Stomach (tissue), 9 donors: ENCODE data around the gene MAN2C1. TPM values are rescaled to one million over a fixed set of nuclear protein-coding genes. Genes with fewer than 3 reads are reported as not detected.

ENCODE experiments used
- DNase-seq, 2 donors: peaks; one replicate each; pipeline versions ENCODE4 v3.0.0 to v3.0.0-alpha.2; 2013 to 2019
- H3K27ac ChIP-seq, 5 donors: fragments of 200-600 bp in 4 of 5; sonication (generic) in 4 of 5; one replicate each; pipeline ENCODE4 v1.5.1; 2013 to 2019; ENCODE audit warnings: mild to moderate bottlenecking in 1 of 5, moderate library complexity in 1 of 5
- H3K27me3 ChIP-seq, 3 donors: fragments of 200-600 bp; sonication (generic); one replicate each; pipeline ENCODE4 v1.5.1; 2017 to 2019; ENCODE audit warnings: mixed run types in 1 of 3
- H3K36me3 ChIP-seq, 4 donors: fragments of 200-600 bp; sonication (generic); 1 replicate in 3 of 4; 2 replicates in 1 of 4; pipeline ENCODE4 v1.5.1; 2016 to 2019
- H3K4me1 ChIP-seq, 4 donors: fragments of 200-600 bp; sonication (generic); one replicate each; pipeline ENCODE4 v1.5.1; 2016 to 2019
- H3K4me3 ChIP-seq, 4 donors: fragments of 200-600 bp; sonication (generic) in 3 of 4; one replicate each; pipeline ENCODE4 v1.5.1; 2016 to 2019; ENCODE audit warnings: mild to moderate bottlenecking in 1 of 4
- H3K9me3 ChIP-seq, 4 donors: fragments of 200-600 bp; sonication (generic); one replicate each; pipeline ENCODE4 v1.5.1; 2016 to 2019
- CTCF ChIP-seq, 7 experiments: fragments of 450-650 bp in 4 of 7; fragments of 200-600 bp in 3 of 7; sonication (generic) in 3 of 7; IDR thresholded peaks; one replicate each; pipeline ENCODE4 v1.5.1; 2016 to 2019; ENCODE audit warnings: antibody characterized with exemption in 7 of 7, control low read depth in 2 of 7, mild to moderate bottlenecking in 1 of 7
- EP300 ChIP-seq: sonication (generic); formaldehyde crosslinking; IDR thresholded peaks from one replicate; pipeline ENCODE4 v1.6.1; 2017; ENCODE audit warnings: antibody characterized with exemption
- POLR2A ChIP-seq, 4 donors: fragments of 450-650 bp; IDR thresholded peaks; one replicate each; pipeline ENCODE4 v1.6.1; 2016; ENCODE audit warnings: antibody characterized with exemption in 4 of 4, control low read depth in 2 of 4, mild to moderate bottlenecking in 1 of 4, moderate library complexity in 1 of 4
- POLR2AphosphoS5 ChIP-seq, 3 donors: sonication (generic); formaldehyde crosslinking; IDR thresholded peaks; one replicate each; pipeline ENCODE4 v1.6.1; 2016; ENCODE audit warnings: antibody characterized with exemption in 3 of 3
- WGBS, 5 donors: extraction: QIAGEN DNeasy Blood & Tissue Kit in 3 of 5; methylation state at CpG; one replicate each; pipeline versions ENCODE4 v1.1.5 to v1.1.7; 2013 to 2018; 5-methylcytosine and 5-hydroxymethylcytosine counted together
- intact Hi-C: fragments of 100-400 bp; cut with DNase I; formaldehyde crosslinking; loops from one replicate; pipeline ENCODE4 v1.15.1; 2023; ENCODE audit warnings: low total_unique reads
- polyA plus RNA-seq, 3 donors: library from polyadenylated mRNA; stranded (reverse); fragments of 200-250 nt; gene quantifications; one replicate each; pipeline ENCODE4 v1.2.3, GENCODE V29; 2013
- total RNA-seq, 5 donors: library from RNA; depleted of rRNA; stranded (reverse); fragments of >200 nt; gene quantifications; one replicate each; pipeline versions ENCODE4 v1.1.0 to v1.2.3, GENCODE V29; 2014 to 2016
- donor health status: healthy with polysubstance abuse.
- donor health status: Bipolar disorder and iron deficiency.
- donor health status: healthy.

Gene MAN2C1
- total and polyA plus RNA-seq, 8 donors: 103 to 629 (median 262) TPM

DNA sequence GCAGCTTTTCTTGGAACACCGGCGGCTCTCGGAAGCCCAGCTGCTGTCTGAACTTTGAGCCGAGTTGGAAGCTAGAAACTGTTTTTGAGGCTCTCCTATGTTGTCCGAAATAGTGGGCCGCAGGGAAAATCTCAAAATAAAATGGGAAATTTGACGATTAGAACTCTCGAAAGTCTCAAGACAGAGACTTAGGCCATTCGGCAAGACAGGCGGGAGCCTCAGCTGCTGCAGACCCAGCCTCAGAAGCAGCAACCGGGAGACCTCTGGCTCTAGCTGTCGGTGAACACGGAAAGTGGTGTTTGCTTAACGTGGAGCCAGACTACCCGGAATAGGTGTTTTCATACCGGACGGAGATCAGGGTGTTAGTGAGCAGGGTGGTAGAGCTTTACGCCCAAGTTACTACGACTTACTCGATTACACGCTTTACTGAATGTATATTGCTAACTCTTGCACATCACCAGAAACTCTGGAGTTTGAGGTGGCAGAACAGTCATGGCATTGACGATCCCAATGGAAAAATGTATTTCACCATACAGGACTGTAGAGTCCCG lies 357 bp upstream of the MAN2C1 start:
- H3K9me3 ChIP-seq: no peaks in the 10 kb centered on the region
- peak overlapping the region; percentile 82 to 90 (median 88) for H3K4me3 ChIP-seq
- DNase-seq: no peak
- TF ChIP-seq POLR2A (IDR thresholded peaks at IDR 0.05) (no peak), EP300 (no peak), CTCF (IDR thresholded peaks at IDR 0.05) (no peak), POLR2AphosphoS5 (IDR thresholded peaks at IDR 0.05) (no peak)
- WGBS, 5 donors: 2 to 8% (median 3%) methylated on average over 23 of the region's 23 CpGs
- intact Hi-C loops: no loop called here
- peaks cover 41 to 78% (median 67%) of the 10 kb centered on the region in 4 donors for H3K36me3 ChIP-seq
- H3K27ac ChIP-seq: peak overlapping the region; percentile 96 to 100 (median 99)
- peaks cover 19 to 30% (median 26%) of the 10 kb centered on the region in 4 donors for H3K4me1 ChIP-seq
- H3K27me3 ChIP-seq: no peaks in the 10 kb centered on the region

GRCh38 chr15:75367406-75367912 lies 948 bp downstream of the MAN2C1 start:
- Histone ChIP-seq H3K27ac (peak overlapping the region in 4 of 5 donors; percentile 99 to 100 (median 100)), H3K9me3 (no peaks in the 10 kb centered on the region), H3K36me3 (peaks cover 42 to 78% (median 67%) of the 10 kb centered on the region in 4 donors), H3K27me3 (no peaks in the 10 kb centered on the region), H3K4me3 (peak overlapping the region; percentile 82 to 90 (median 88)), H3K4me1 (peaks cover 19 to 30% (median 26%) of the 10 kb centered on the region in 4 donors)
- WGBS, 5 donors: 27 to 43% (median 34%) methylated on average over 7 of the region's 7 CpGs
- intact Hi-C loops: no loop called here
- TF ChIP-seq CTCF (IDR thresholded peaks at IDR 0.05) (peak in 1 of 7 experiments; percentile 60), POLR2AphosphoS5 (IDR thresholded peaks at IDR 0.05) (no peak)
- no peak for DNase-seq

DNA sequence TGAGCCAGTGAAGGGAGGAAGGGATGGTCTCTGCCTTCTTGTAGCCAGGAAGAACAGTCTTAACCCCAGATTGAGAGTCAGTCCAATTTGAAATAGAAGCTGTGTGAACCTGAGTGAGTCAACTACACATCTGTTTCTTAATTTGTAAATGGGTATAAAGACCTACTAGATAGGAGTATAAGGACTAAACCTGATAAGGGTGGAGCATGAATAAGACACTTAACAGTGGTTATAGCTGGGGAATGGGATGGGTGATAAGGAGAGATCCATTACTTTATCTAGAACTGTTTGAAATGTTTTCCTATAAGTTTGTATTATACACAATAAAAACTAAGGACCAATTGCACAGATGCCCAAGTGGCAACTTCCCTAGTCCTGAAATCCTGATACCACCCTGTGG lies 1.4 kb downstream of the MAN2C1 start:
- no peak for DNase-seq
- peaks cover 19 to 30% (median 26%) of the 10 kb centered on the region in 4 donors for H3K4me1 ChIP-seq
- no peak for TF ChIP-seq CTCF (IDR thresholded peaks at IDR 0.05)
- TF ChIP-seq POLR2A (IDR thresholded peaks at IDR 0.05): no peak
- peak overlapping the region in 4 of 5 donors; percentile 99 to 100 (median 100) for H3K27ac ChIP-seq
- no peaks in the 10 kb centered on the region for H3K27me3 ChIP-seq
- no peak overlapping the region for H3K4me3 ChIP-seq
- intact Hi-C loops: no loop called here
- H3K36me3 ChIP-seq: peaks cover 39 to 78% (median 67%) of the 10 kb centered on the region in 4 donors
- no peaks in the 10 kb centered on the region for H3K9me3 ChIP-seq

GRCh38 chr15:75366163-75366562 lies 2.2 kb downstream of the MAN2C1 start:
- TF ChIP-seq POLR2AphosphoS5 (IDR thresholded peaks at IDR 0.05): no peak
- TF ChIP-seq EP300: no peak
- no peak for TF ChIP-seq POLR2A (IDR thresholded peaks at IDR 0.05)
- TF ChIP-seq CTCF (IDR thresholded peaks at IDR 0.05): no peak
- Histone ChIP-seq H3K9me3 (no peaks in the 10 kb centered on the region), H3K27ac (no peak overlapping the region), H3K36me3 (peaks cover 38 to 78% (median 67%) of the 10 kb centered on the region in 4 donors), H3K4me1 (peaks cover 19 to 30% (median 26%) of the 10 kb centered on the region in 4 donors), H3K27me3 (no peaks in the 10 kb centered on the region), H3K4me3 (no peak overlapping the region)
- intact Hi-C loops: no loop called here
- 94 to 95% (median 95%) methylated on average over 3 of the region's 3 CpGs for WGBS, 5 donors
- DNase-seq: no peak
